Measurements from ENCODE around the gene CBFA2T2. TPM values are rescaled to one million over a fixed set of nuclear protein-coding genes. Genes with fewer than 3 reads are reported as not detected.

Gene CBFA2T2
- total and polyA plus RNA-seq, 2 of the 4 experiments (the other 2 are of a cell fraction): 3.8 to 6.2 TPM

- H3K79me1 ChIP-seq (ENCODE audit: low read depth in 1 of 2, low read length in 2 of 2): no peaks in the 10 kb centered on the region; a peak in 1 of 4 replicates
- H3K4me2 ChIP-seq (ENCODE audit: low read depth, low read length): no peak overlapping the region
- peaks cover 5% of the 10 kb centered on the region; the same call in 1 of the 2 replicates for H3K9me1 ChIP-seq (ENCODE audit: insufficient read depth, low read length)
- H3K27ac ChIP-seq (ENCODE audit: insufficient read depth, low read length): no peak overlapping the region
- TF ChIP-seq MAFK (IDR thresholded peaks at IDR 0.05; ENCODE audit: low read depth, low read length): no peak
- TF ChIP-seq RCOR1 (IDR thresholded peaks at IDR 0.05; ENCODE audit: insufficient replicate concordance, low read length): no peak
- TF ChIP-seq CEBPB (IDR thresholded peaks at IDR 0.05; ENCODE audit: low read depth, low read length): no peak
- no peak for TF ChIP-seq CTCF (conservative IDR thresholded peaks at IDR 0.05; ENCODE audit: low read depth, low read length)
- no peak for TF ChIP-seq NFE2L2 (IDR thresholded peaks at IDR 0.05; ENCODE audit: low read depth, low read length)
- no peak for TF ChIP-seq MAZ (IDR thresholded peaks at IDR 0.05; ENCODE audit: borderline replicate concordance, low read depth, low read length)
- no peak for TF ChIP-seq MXI1 (IDR thresholded peaks at IDR 0.05; ENCODE audit: borderline replicate concordance, low read depth, low read length)
- TF ChIP-seq BHLHE40 (IDR thresholded peaks at IDR 0.05; ENCODE audit: low read depth, low read length): no peak
- TF ChIP-seq RFX5 (IDR thresholded peaks at IDR 0.05; ENCODE audit: low read depth, low read length): no peak
- TF ChIP-seq RAD21 (IDR thresholded peaks at IDR 0.05; ENCODE audit: low read length): no peak
- H3K4me3 ChIP-seq (ENCODE audit: insufficient read depth, low read depth, low read length): no peak overlapping the region
- no peaks in the 10 kb centered on the region for H3K27me3 ChIP-seq (ENCODE audit: control insufficient read depth, insufficient read depth, low read length)
- no peak overlapping the region for H3K9ac ChIP-seq (ENCODE audit: low read depth, low read length)
- peaks cover 41% of the 10 kb centered on the region for H3K36me3 ChIP-seq (ENCODE audit: control insufficient read depth, insufficient read depth, low read length)
- no peak overlapping the region for H3K18ac ChIP-seq (ENCODE audit: low read depth, low read length)
- WGBS, 2 experiments (ENCODE audit: extremely low coverage in 2 of 2, insufficient read length in 1 of 2): no CpG with 5 or more reads among the region's 13 CpGs
- H3K14ac ChIP-seq (replicated peaks; ENCODE audit: low read depth, low read length): no peak overlapping the region
- no peak overlapping the region for H4K5ac ChIP-seq (ENCODE audit: low read depth, low read length)
- no peak overlapping the region for H4K91ac ChIP-seq (ENCODE audit: insufficient read depth, low read depth, low read length)
- no peak overlapping the region for H3K4ac ChIP-seq (ENCODE audit: low read depth, low read length)
- no peak overlapping the region for H2BK5ac ChIP-seq (ENCODE audit: low read depth, low read length, poor library complexity, severe bottlenecking)
- BruUV-seq (replicated peaks): no TSS peak
- H4K20me1 ChIP-seq (ENCODE audit: insufficient read depth, low read length): no peaks in the 10 kb centered on the region; the same call in 1 of the 2 replicates
- in situ Hi-C loops (cut with MboI; ENCODE audit: low sequenced_read_pairs) (no loop called here), dilution Hi-C loops (cut with HindIII; ENCODE audit: low sequenced_read_pairs, unreplicated experiment) (no loop called here), intact Hi-C loops (cut with micrococcal nuclease) (no loop called here)
- no peak overlapping the region for H2AK9ac ChIP-seq (replicated peaks; ENCODE audit: low read depth, low read length, poor library complexity)
- ATAC-seq (ENCODE audit: low read depth): no peak
- H3K4me1 ChIP-seq (ENCODE audit: control insufficient read depth, insufficient read depth, low read length): no peaks in the 10 kb centered on the region; the same call in 1 of the 2 replicates
- H2AK5ac ChIP-seq (ENCODE audit: low read depth, low read length): no peak overlapping the region
- ChIA-PET CTCF (no interaction called here), POLR2A (ENCODE audit: unreplicated experiment) (no interaction called here)
- H3K23ac ChIP-seq (ENCODE audit: low read depth, low read length): no peak overlapping the region
- H2BK120ac ChIP-seq (ENCODE audit: low read depth, low read length): no peak overlapping the region
- no peak overlapping the region for H2BK20ac ChIP-seq (ENCODE audit: low read depth, low read length)
- H2BK15ac ChIP-seq (ENCODE audit: low read depth, low read length): no peak overlapping the region
- no peaks in the 10 kb centered on the region for H3K9me3 ChIP-seq (ENCODE audit: control insufficient read depth, insufficient read depth, low read length)
- no peak for DNase-seq
- H4K8ac ChIP-seq (ENCODE audit: low read depth in 2 of 2, low read length in 2 of 2): no peak overlapping the region
- no peak overlapping the region for H3K56ac ChIP-seq (ENCODE audit: extremely low read depth, insufficient read depth, low read length)
- H2AFZ ChIP-seq (replicated peaks; ENCODE audit: low read length, poor library complexity): no peak overlapping the region
These were observed 150.4 kb downstream of the CBFA2T2 start for GRCh38 chr20:33640287-33640686.

Data from IMR-90 (cell line).